ENCODE measurements around the gene WT1.

DNA sequence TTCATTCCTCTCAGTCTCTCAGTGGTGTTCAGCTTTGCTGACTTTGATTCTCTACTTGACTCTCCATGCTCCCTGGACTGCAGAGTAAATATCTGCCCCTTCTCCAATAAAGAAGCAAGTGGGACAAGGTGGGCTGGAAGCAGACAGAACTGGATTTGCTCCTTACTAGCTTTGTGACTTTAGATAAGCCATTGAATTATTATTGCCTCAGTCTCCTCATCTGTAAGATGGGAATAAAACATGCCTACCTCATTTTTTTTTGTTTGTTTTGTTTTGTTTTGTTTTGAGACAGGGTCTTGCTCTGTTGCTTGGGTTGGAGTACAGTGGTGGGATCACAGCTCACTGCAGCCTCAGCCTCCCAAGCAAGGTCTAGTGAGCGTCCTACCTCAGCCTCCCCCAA, 44.6 kb downstream of the WT1 start:
- TF ChIP-seq, protein P1, sequence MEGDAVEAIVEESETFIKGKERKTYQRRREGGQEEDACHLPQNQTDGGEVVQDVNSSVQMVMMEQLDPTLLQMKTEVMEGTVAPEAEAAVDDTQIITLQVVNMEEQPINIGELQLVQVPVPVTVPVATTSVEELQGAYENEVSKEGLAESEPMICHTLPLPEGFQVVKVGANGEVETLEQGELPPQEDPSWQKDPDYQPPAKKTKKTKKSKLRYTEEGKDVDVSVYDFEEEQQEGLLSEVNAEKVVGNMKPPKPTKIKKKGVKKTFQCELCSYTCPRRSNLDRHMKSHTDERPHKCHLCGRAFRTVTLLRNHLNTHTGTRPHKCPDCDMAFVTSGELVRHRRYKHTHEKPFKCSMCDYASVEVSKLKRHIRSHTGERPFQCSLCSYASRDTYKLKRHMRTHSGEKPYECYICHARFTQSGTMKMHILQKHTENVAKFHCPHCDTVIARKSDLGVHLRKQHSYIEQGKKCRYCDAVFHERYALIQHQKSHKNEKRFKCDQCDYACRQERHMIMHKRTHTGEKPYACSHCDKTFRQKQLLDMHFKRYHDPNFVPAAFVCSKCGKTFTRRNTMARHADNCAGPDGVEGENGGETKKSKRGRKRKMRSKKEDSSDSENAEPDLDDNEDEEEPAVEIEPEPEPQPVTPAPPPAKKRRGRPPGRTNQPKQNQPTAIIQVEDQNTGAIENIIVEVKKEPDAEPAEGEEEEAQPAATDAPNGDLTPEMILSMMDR (IDR thresholded peaks at IDR 0.05; ENCODE audit: low read depth, low read length) = no peak
- TF ChIP-seq, protein P2, sequence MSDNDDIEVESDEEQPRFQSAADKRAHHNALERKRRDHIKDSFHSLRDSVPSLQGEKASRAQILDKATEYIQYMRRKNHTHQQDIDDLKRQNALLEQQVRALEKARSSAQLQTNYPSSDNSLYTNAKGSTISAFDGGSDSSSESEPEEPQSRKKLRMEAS (IDR thresholded peaks at IDR 0.05; ENCODE audit: low read depth, low read length) = no peak
- no peak for TF ChIP-seq POLR2A (IDR thresholded peaks at IDR 0.05; ENCODE audit: extremely low read depth, insufficient read length)

All from NB4 (cell line).